Thyroid gland (tissue), 4 donors: ENCODE measurements around the gene SMOC1.

Experiments used
- CTCF ChIP-seq, 6 experiments: fragments of 200-600 bp in 3 of 6; fragments of 450-650 bp in 3 of 6; sonication (generic) in 3 of 6; IDR thresholded peaks; one replicate each; pipeline ENCODE4 v1.5.1; 2016 to 2019; ENCODE audit warnings: antibody characterized with exemption in 6 of 6, mild to moderate bottlenecking in 2 of 6, inconsistent platforms in 1 of 6, moderate library complexity in 1 of 6
- POLR2A ChIP-seq, 2 donors: fragments of 450-650 bp; IDR thresholded peaks; one replicate each; pipeline ENCODE4 v1.6.1; 2017; ENCODE audit warnings: antibody characterized with exemption in 2 of 2, mild to moderate bottlenecking in 2 of 2, moderate library complexity in 1 of 2

GRCh38 chr14:69882116-69882864 lies 3.1 kb downstream of the SMOC1 start:
- no peak for TF ChIP-seq CTCF (IDR thresholded peaks at IDR 0.05)
- no peak for TF ChIP-seq POLR2A (IDR thresholded peaks at IDR 0.05)
